HG02938 (cell line): ENCODE results near the gene PCGF5.
"Not testable (repeated sequence)": the region's sequence is repeated elsewhere in the genome, so short reads cannot be mapped to it uniquely, and the experiment has no call there.

Experiments
- ATAC-seq: cut with Tn5 transposase; IDR thresholded peaks from one replicate; pipeline ENCODE4 v1.9.1; 2021; ENCODE audit warnings: mild to moderate bottlenecking, moderate library complexity; ENCODE audit not compliant: unreplicated experiment

Gene PCGF5

GRCh38 chr10:91220194-91220953, at the start of gene PCGF5:
TSS of gene PCGF5 (plus strand) at chr10:91220663. CDS start at chr10:91222872, 2,209 bp downstream.
- ATAC-seq = peak; percentile 87

- no peak for ATAC-seq
These were observed 49.0 kb upstream of the PCGF5 start for GRCh38 chr10:91171485-91171884.

DNA sequence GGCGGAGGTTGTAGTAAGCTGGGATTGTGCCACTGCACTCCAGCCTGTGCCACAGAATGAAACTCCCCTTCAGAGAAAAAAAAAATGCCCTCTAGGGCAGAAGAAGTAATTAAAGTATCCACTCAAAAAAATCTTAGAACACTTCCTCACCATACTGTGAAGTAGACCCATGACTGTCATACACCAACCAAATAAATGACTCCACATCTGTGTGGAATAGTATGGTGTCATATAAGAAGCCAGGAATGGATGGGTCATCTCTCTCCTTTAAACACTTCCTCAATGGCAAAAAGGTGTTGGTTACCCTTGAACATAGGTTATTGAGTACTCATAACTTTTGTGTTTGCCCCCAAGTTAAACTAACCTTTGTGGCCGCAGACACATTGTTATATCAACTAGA, 48.1 kb upstream of the PCGF5 start:
- no peak for ATAC-seq

- ATAC-seq = no peak
These were observed 35.1 kb upstream of the PCGF5 start for GRCh38 chr10:91185239-91185875.

DNA sequence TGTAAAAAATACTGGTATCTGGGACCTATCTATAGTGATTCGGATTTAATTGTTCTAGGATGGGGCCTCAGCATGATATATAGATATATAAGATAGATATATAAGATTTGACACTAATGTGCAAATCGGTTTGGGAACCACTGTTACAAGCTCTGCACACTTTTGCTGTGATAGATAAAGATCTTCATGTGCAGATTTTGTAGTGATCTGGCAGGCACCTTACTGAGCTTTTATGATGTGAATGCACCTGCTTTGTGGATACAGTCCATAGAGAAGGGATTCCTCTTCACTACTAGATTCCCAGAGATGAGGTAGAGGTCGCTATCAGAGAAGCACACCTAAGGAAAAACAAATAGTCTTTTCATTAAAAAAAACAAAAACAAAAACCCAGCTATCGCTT, 33.3 kb upstream of the PCGF5 start:
- no peak for ATAC-seq

GRCh38 chr10:91188010-91188409, 32.5 kb upstream of the PCGF5 start:
- not testable (repeated sequence) for ATAC-seq

GRCh38 chr10:91188889-91189288, 31.6 kb upstream of the PCGF5 start:
- no peak for ATAC-seq

DNA sequence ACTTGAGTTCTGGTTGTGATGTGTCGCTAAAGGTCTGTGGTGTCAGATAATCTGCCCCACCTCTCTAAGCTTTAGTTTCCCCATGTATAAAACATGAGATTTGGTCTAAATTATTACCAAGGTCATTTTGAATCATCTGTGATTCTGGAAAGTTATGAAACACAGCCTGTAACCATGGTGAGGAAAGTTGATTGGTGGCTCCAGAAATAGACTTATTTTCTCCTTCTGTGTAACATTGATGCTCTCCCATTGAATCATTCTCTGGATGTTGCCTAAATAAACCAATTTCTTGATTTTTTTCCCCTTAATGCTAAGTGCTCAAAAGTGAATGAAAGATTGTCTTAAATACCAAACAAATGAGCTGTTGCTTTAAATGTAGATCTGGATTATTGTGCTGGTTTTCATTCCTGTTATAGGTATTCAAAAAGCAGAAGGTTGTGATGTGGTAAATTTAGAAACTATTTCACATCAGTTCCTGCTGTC, 30.0 kb upstream of the PCGF5 start:
- ATAC-seq = no peak

DNA sequence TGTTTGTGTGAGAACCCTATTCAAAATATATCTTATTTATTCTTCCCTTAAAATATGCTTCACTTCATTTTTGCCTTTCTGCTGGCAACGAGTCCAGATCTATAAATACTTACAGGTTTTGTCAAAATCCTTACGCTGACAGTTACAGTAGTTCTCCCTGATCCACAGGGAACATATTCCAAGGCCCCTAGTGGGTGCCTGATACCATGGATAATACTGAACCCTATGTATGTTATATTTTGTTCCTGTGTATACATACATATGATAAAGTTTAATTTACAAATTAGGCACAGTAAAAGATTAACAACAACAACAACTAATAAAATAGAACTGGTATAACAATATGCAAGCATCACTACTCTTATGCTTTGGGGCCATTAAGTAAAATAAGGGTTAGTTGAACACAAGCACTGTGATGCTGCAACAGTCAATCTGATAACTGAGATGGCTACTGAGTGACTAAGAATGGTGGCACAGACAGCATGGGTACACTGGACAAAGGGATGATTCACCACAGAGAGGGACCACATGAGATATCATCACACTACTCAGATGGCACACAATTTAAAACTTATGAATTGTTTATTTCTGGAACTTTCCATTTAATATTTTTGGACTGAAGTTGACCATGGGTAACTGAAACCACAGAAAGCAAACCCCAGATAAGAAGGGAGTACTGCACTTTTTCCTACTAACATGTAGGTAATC, 29.4 kb upstream of the PCGF5 start:
- no peak for ATAC-seq

- ATAC-seq = no peak
These were observed 28.9 kb upstream of the PCGF5 start for GRCh38 chr10:91191584-91191919.

GRCh38 chr10:91194497-91195179, 25.8 kb upstream of the PCGF5 start:
- no peak for ATAC-seq

DNA sequence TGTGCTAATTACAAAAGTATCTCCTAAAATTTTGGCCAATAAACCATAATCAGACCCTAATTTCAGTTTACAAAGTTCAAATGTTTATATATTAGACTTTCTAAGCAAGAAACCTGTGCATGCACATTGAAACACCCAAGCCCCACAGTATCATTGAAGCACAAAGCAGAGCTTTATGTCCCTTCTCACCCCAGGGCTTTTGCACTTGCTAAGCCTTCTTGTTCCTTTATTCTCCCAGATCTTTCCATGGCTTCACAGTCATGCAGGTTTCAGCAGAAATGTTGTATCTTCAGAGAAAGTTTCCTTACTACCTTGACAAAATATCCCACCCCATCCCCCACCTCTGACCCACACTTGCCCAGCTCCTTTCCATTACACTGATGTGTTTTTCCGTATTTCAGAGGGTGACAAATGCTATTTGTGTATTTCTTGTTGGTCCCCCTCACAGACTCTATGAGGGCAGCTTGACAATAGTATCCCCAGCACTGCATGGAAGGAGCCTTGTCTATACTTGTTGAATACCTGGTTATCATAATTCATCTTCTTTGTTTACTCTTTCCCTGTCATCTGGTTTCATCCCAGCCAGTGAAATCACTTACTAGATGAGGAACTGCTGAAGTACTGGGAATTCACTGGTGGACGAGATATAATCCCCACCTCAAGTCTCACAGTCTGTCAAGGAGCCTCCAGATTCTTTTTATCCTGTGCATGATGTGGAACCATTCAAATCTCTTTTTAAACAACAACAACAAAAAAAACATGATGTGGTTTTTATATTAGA, 24.0 kb upstream of the PCGF5 start:
- no peak for ATAC-seq

GRCh38 chr10:91197127-91197526, 23.3 kb upstream of the PCGF5 start:
- no peak for ATAC-seq

GRCh38 chr10:91198781-91199180, 21.7 kb upstream of the PCGF5 start:
- peak; percentile 88 for ATAC-seq

GRCh38 chr10:91200314-91201212, 19.9 kb upstream of the PCGF5 start:
- no peak for ATAC-seq

- ATAC-seq = peak; percentile 30
These were observed 19.1 kb upstream of the PCGF5 start for GRCh38 chr10:91201213-91201996.

- ATAC-seq = peak; percentile 57
These were observed 14.0 kb upstream of the PCGF5 start for GRCh38 chr10:91206427-91206826.

DNA sequence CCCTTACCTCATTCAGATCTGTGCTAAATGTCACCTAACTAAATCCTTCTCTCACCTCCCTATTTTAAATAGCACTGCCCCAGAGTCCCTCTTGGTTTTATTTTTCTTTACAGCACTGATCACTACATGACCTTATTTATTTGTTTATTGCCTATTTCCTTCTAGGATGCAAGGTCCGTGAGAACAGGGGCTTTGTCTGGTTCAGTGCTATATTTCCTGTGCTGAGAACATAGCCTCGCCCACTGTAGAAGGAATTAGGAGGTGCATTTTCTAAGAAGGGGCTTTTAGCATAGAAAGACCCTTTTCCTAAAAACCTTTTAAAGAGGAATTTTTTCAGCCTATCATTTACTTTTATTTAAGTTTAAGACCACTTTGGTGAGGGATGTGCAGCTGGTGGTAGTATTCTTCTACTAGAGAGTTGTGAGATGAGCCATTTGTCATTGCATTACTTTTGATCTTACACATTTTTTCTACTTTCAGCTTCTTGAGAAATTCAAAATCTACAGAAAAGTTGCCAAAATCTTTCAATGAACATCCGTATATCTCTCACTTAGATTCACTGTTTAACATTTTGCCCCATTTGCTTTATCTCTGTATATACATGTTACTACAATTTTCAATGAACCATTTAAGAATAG, 13.5 kb upstream of the PCGF5 start:
- no peak for ATAC-seq
